NCI-H460 (cell line): Measurements from ENCODE around the gene YTHDC1. TPM values are rescaled to one million over a fixed set of nuclear protein-coding genes. Genes with fewer than 3 reads are reported as not detected.
A peak's percentile ranks its signal among the peaks of the same experiment; 100 is the strongest.
"Not testable (repeated sequence)": the region's sequence is repeated elsewhere in the genome, so short reads cannot be mapped to it uniquely, and the experiment has no call there.

Experiments used
- DNase-seq: peaks from one replicate; pipeline ENCODE4 v3.0.0-alpha.2; 2016; ENCODE audit warnings: low read depth; ENCODE audit errors: extremely low read depth
- polyA plus RNA-seq: library from polyadenylated mRNA; depleted of rRNA; stranded (reverse); fragments of >200 nt; gene quantifications from 2 replicates; pipeline ENCODE4 v1.2.3, GENCODE V29; 2014; cell fraction: nucleus; rRNA removed
- total RNA-seq: library from RNA; depleted of rRNA; stranded (reverse); fragments of >200 nt; shearing (Covaris generic); gene quantifications from 2 replicates; pipeline ENCODE4 v1.2.3, GENCODE V29; 2014; rRNA removed

The YTHDC1 gene
- 34.8 and 38.8 TPM in 2 replicates for total RNA-seq
- 37.9 and 38.2 TPM in 2 replicates for polyA plus RNA-seq

DNA sequence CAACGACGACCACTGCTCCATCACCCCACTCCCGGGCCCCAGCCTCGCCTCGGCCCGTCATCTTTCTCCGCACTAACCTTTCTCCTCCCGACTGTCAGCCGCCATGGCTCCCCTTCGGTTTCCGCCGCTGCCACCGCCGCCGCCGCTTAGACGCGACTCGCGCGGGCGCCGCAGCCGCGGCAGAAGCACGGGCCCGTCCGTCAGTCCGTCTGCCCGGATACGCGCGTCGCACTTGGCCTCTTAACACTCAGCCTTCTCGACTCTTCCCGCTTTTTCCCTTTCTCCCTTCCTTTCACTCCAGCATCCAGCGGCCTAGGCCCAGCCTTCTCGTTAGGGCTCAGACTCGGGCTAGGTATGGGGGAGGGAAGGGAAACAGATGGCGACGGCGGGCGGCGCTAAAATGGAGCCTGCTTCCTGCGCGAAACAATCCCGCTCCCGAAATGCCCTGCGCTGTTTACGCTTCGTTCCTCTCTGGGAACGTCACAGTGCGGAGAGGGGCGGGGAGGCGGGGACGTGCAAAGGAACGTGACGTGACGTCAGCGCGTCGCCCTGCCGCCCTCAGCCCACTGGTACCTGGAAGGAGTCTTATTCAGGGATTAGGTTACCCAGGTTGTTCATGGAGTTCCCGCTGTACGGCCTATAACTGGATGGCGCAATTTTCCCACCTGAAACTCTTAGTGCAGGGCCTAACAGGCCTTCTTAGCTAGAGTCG lies at the start of gene YTHDC1:
TSS of gene YTHDC1 (minus strand) at position 442 of the 712 bp plus-strand sequence. CDS start at position 105, 337 bp downstream.
- peak; percentile 92 for DNase-seq

DNA sequence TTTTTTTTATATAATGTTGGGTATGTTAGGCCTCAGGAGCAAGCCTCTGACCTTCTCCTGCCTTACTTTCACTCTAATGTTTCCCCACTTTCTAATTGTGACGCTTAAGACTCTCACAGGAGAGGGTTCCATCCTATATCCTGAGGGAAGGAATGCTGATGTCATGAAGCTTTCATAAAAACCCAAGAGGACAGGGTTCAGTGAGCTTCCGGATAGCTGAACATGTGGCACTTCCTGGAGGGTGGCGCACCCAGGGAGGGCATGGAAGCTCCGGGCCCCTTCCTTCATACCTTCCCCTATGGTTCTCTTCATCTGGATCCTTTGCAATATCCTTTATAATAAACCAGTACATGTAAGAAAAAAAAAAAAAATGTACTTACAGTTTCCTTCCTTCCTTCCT lies 49.4 kb upstream of the YTHDC1 start:
- DNase-seq: no peak

DNA sequence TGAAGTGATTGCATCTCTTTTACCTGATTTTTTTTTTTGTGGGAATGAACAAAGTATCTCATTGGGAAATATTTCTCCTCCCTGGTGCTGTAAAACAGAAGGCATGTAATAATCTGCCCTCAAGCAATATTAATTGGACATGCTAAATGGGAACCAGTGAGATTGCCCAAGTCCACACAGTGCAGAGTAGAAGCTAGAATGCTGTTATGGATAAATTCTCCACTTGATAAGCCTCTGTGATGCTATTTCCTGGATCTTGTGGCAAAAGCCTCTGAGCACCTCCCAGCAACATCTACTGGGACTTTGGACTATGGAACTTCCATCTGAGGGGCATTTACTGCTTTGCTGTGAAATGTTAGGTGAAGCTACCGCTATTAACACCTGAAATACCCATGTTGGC lies 46.9 kb upstream of the YTHDC1 start:
- no peak for DNase-seq

DNA sequence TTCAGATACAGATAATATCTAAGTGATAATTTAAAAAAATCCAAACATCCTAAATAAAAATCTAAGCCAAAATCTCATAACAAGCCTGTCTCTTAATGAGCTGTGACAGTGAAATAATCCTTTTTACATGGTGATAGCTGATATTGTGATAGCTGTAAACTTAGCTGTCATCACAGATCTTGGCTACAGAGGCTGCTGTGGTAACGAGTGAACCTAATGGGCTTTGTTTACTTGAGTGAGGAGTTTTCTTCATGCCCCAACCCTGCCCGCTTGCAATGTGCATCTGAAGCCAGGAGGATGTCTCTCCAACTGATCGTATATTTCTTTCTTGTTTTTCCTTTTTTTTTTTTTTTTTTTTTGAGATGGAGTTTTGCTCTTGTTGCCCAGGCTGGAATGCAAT lies 41.5 kb upstream of the YTHDC1 start:
- DNase-seq: no peak

DNA sequence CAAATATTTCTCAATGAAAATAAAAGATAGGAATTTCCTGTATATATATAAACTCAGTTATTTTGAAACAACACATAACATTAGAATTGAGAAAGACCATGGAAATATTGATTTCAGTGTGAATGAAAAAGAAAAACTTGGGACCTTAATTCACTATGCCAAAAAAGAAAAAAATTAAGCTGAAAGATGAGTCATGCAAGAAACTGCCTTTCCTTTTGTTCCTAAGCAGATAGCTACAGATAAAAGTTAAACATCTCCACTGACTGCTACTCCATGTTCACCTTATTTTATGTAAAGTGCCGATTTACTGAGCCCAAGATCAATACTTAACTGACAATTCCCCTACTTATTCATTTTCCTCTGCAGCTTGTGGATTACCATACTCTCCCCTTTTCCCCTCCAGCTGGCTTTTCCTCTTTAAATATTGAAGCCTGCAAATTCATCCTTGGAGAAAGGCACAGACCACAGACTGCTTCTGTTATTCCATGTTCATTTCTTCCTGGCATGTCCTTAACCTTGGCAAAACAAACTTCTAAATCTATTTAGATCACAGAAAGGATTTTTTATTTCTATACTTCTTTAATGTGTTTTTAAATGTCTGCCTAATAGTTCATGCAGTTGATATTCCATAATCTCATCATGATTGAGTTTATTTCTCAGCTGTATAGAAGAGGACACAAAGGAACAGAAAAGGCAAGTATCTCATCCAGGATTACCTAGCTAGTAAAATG lies 40.5 kb upstream of the YTHDC1 start:
- no peak for DNase-seq

DNA sequence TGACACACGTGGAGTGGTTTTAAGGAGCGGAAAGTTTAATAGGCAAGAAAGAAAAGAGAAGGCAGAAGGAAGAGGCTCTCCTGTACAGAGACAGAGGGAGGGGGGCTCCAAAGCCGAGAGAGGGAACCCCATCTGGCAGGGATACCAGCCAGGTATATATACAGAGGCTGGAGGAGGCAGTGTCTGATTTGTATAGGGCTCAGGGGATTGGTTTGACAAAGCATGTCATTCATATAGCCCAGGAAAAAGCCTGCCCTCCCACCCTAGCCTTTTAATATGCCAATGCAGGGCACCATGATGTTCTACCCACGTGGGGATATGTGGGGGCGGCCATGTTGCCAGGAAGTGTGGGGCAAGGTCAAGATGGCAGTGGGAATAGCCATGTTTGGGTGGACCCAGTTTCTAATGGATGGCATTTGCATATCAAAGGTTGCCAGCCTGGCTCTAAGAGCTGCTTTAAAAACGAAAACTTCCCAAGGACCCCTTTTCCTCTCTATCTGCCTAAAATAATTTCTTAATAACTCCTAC lies 39.6 kb upstream of the YTHDC1 start:
- not testable (repeated sequence) for DNase-seq

DNA sequence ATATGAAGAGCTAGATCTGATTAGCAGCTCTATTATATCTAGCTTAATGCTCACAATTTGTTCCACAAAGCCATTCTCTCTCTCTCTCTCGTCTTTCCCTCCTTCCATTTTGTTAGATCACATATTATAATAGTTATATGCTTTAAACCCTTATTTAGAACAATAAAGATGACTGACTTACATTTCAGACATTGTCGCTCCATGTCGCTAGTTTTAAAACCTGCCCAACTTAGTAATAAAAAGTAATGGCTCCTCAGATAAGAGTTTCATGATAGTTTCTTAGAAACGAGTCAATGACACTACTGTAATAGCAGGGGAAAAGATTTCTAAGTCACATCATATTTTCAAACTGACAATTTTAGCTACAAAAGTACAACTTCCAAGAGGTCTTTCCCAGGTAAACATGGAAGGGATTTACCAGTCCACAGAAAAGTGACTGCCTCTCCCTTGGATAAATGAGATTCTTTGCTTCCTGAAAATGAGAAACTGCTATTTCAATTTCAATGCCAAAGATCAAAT lies 38.5 kb upstream of the YTHDC1 start:
- DNase-seq: no peak

DNA sequence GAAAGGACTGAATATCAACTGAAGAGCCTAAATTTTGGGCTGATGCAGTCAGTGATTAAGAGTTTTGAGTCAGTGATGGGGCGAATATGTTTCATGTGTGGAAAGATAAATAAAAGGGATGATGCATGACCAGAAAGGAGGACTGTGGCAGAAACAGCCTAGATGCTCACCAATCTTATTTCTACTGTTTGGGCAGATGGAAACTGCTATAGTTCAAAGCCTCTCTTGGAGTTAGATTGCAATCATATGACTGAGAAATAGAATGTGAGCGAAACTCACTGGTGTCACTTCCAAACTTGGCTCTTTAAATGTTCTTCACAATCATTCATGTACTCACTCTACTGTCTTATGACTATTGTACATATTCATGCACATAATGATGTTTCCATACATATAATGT lies 35.4 kb upstream of the YTHDC1 start:
- DNase-seq: no peak

DNA sequence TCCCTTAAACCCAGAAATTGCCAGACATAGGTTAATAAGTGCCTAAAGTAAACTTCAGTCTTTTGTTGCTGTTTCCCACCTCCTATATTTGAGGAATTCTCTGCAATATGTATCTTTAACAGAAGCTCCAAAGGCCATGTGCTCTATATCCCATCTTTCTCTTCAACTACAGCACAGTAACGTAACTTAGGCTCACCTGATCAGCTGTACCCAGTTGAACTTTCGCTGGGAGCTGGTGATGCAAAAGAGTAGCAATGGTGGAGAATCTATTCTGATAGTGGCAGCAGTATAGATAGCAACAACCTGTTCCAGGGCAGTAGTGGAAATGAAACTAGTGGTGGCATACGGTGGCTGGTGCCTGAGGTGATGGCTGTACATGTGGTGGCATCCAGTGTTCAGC lies 33.2 kb upstream of the YTHDC1 start:
- no peak for DNase-seq

DNA sequence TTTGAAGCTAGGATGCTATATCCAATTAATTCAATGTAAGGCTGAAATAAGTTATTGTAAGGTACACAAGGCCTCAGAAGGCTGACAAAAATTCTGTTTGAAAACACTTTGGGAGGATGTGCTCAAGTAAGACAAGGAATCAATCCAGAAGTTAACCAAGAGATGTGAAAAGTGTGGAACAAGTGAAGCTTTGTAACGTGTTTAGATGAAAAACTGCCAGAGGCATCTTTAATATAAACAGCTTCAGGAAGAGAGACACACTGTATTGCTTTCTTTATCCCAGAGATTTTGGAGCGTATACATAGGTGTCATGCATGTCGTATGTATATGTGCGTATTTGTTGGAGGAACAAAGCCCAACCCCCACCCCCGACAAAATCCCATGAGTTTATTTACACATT lies 28.3 kb upstream of the YTHDC1 start:
- DNase-seq: no peak

DNA sequence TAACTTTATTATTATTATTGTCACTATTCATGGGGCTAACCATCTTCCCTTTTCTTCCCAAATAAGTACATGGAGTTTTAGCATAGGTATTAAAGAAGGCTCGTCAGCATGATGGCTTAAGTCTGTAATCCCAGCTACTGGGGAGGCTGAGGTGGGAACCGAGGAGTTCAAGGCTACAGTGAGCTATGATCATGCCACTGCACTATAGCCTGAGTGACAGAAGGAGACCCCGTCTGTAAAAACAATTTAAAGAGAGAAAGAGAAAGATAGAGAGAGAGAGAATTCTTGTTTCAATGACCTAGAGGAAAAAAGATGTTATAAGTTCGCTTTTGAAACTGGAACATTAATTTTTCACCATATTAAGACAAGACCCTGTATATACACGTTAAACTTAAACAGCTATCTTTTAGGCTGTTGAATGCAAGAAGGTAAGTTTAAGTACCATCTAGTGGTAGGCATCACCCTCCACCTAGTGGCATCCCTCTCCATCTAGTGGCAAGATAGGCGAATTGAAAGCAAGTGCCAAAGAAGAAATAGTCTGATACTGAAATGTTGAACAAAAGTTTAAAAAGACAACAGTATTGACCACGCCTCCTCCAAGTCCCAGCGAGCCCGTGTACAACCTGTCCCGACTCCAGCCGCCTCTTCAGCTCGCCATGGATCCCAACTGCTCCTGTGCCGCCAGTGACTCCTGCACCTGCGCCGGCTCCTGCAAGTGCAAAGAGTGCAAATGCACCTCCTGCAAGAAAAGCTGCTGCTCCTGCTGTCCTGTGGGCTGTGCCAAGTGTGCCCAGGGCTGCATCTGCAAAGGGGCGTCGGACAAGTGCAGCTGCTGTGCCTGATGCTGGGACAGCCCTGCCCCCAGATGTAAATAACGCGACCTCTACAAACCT lies 26.0 kb upstream of the YTHDC1 start:
- DNase-seq: peak; percentile 57

DNA sequence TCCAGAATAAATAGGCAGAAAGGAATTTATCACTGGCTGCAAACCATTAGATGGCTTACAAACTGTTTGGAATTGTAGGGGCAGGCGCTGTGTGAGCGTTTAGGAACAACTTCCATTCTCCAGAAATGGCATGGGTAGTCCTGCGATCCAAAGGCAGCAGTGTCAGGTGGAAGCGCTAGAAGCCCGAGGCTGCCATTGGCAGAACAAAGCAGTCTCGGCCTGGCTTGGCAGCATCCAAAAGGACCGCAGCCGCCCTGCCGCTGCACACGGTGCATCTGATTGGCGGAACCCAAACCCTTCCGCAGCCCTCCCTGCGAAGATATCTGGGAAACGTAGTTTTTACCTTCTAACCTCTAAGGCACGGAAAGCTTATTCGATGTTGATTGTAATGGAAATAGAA lies 23.6 kb upstream of the YTHDC1 start:
- no peak for DNase-seq

DNA sequence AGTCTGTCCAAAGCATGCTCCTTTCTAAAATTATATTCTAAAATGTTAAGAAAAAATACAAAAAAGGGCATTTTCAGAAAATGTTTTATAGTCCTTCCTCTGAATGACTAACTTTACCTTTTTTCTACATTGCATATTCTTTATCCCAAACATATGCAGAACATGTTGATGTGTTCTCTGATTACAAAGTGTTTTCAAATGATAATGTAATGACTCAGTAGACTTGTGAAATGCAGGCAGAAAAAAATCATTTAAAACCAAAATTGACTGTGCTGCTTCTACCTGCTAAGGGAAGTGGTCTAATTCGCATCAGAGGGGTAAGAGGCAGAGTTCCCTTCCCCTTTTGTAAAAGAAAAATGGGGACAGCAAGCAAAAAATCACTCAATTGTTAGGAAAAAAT lies 22.7 kb upstream of the YTHDC1 start:
- no peak for DNase-seq

DNA sequence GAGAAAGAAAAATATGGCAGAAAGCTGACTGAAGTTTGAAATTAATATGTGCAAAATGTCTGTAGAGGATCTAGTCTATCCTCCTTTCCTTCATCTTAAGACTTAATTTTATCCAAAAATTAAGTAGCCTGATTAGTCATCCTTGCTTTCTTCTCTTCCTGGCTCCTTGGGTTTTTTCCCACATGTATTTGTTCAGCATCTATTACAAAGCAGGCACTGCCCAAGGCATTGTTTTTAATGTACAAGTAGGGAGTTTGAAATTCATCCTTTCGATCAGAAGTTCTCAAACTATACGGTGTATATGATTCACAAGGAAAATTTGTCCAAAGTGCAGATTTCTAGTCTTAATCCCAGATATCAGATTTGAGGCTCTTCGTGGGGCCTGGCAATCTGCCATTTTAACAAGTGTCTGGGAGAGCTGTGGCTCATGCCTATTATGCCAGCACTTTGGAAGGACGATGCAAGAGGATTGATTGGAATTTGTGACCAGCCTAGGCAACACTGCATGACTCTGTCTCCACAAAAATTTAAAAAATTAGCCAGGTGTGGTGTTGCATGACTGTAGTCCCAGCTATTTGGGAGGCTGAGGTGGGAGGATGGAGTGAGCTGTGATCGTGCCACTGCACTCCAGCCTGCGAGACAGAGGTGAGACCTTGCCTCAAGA lies 19.4 kb upstream of the YTHDC1 start:
- DNase-seq: no peak

DNA sequence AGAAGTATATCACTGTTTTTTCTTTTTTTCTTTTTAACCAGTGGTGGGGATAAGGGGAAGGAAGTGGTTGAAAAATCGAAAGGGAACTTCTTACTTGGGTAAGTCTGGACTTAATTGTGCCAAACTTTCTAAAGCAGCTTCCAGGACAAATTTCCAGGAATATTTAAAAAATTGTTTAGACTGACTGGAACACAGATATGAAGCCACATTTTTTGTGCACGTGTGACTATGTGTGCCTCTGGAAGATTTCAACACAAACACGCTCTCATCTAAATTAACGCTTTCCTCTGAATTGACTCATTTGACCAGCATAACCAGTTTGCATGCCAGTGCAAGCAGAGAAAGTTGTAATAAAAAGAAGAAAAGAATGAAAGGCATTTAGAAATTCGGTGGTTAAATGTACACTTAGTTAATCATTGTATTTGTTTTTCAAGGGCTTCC lies 18.8 kb upstream of the YTHDC1 start:
- DNase-seq: no peak

DNA sequence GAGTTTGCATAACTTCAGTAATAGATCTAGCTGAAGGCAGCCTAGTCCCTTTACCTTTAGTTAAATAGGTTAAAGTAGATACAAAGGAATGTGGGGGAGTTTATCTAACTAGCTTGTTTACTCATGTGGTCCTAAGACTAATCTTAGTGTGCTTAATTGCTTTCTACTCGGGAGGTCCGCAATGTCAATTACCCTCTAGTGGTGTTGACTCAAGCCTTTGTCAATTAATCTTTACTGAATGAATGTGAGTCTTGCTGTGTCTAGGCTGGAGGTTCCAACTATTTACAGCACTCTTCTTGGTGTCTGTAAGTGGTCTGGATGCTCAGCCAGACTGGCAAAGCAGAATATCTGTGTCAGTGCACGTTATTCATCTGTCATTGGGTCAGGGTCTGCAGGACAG lies 17.9 kb upstream of the YTHDC1 start:
- DNase-seq: no peak

DNA sequence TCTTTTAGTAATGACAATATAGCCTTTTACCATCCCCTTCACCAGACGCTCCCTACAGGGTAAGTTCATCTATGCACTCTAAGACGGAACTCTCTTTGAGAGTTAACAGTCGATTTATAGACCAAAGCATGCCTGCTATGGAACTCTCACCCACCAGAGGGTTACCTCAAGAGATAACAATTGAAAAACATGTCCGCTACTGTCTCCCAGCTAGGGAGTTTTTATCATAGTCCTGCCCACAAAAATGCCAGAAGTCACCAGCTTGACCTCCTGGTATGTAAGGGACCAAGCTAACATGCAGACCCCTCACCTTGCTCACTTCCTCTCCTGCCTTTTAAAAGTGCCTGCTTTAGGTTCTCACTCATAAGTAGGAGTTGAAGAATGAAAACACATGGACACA lies 16.7 kb upstream of the YTHDC1 start:
- DNase-seq: no peak

DNA sequence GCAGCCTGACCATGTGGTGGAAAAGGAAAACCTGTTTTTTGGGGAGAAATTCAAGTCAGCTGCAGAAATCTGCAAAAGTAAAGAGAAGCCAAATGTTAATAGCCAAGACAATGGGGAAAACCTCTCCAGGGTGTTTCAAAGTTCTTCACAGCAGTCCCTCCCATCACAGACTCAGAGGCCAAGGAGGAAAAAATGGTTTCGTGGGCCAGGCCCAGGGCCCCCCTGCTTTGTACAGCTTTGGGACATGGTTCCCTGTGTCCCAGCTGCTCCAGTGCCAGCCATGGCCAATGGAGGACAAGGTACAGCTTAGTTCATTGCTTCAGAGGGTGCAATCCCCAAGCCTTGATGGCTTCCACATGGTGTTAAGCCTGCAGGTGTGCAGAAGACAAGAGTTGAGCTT lies 15.2 kb upstream of the YTHDC1 start:
- no peak for DNase-seq

DNA sequence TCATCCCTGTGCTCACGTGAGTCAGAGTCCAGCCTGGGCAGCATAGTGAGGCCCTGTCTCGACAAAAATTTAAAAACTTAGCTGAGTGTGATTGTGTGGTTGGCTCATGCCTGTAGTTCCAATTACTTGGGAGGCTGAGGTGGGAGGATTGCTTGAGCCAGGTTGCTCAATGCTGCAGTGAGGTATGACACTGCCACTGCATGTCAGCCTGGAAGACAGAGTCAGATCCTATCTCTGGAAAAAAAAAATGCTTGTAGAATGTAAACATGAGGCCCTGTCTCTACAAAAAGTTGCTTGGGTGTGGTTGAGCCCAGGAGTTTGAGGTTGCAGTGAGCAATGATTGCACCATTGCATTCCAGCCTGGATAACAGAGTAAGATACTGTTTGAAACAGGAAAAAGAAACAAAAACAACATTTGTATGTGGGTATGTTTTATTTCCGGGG lies 11.3 kb upstream of the YTHDC1 start:
- no peak for DNase-seq
